HFFc6 (cell line): ENCODE measurements around the gene TANGO6. TPM values are rescaled to one million over a fixed set of nuclear protein-coding genes. Genes with fewer than 3 reads are reported as not detected.

Source experiments
- DNase-seq: peaks from one replicate; pipeline ENCODE4 v3.0.0-alpha.2; 2018
- H3K27ac Mint-ChIP-seq: 2 replicates; pipeline ENCODE4 v1.8.0; 2020; ENCODE audit warnings: mild to moderate bottlenecking, mixed read lengths
- H3K27me3 Mint-ChIP-seq: 2 replicates; pipeline ENCODE4 v1.8.0; 2021; ENCODE audit warnings: mild to moderate bottlenecking, moderate library complexity, mixed read lengths; ENCODE audit not compliant: insufficient read depth
- H3K36me3 Mint-ChIP-seq: 2 replicates; pipeline ENCODE4 v1.8.0; 2021; ENCODE audit warnings: low read depth, mixed read lengths
- H3K4me1 Mint-ChIP-seq: 2 replicates; pipeline ENCODE4 v1.8.0; 2020; ENCODE audit warnings: low read depth, mixed read lengths
- H3K4me3 Mint-ChIP-seq: 2 replicates; pipeline ENCODE4 v1.8.0; 2020; ENCODE audit warnings: mild to moderate bottlenecking, moderate library complexity, mixed read lengths
- H3K9me3 Mint-ChIP-seq: 2 replicates; pipeline ENCODE4 v1.8.0; 2020; ENCODE audit warnings: mild to moderate bottlenecking, mixed read lengths
- CTCF ChIP-seq: fragments of 200-600 bp; sonication (generic); IDR thresholded peaks from 2 replicates; pipeline ENCODE4 v1.5.0; 2021; ENCODE audit warnings: antibody characterized with exemption, mild to moderate bottlenecking
- total RNA-seq, 6 experiments: library from RNA; stranded (reverse); fragmentation: NEBNext Ultra II Directional; extraction: Animal tissue kit (Norgen Biotek cat#: 25700); gene quantifications; 2 replicates in 1 of 6; 3 replicates in 5 of 6; pipeline ENCODE4 v1.2.3, GENCODE V29; 2021

TANGO6 gene
- total RNA-seq, 6 experiments from 2014 or later: 14.7 to 22.1 (median 18.9) TPM

DNA sequence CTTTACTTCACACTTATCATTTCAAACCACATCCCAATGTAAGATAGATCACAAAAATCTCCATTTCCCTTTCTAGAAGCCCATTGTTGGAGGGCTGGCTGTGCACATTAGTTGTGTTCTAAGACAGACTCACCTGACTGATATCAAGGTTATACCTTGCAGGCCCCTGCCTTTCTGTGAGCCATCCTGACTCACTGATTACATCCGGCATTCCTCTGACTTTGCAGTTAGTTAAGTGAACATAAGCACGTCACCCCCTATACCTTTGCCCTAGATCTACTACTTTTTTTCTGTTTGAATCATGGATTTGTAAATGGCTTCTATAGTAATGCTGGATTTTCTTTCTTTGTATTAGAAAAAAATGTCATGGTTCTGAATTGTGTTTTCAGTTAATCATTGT is 78.3 kb downstream of the TANGO6 start:
- Mint-ChIP-seq H3K9me3 (no peaks in the 10 kb centered on the region), H3K4me1 (no peaks in the 10 kb centered on the region; the same call in 1 of the 2 replicates), H3K4me3 (no peak overlapping the region), H3K36me3 (peaks cover 6% of the 10 kb centered on the region; the same call in 1 of the 2 replicates), H3K27ac (no peak overlapping the region), H3K27me3 (no peaks in the 10 kb centered on the region; the same call in 1 of the 2 replicates)
- TF ChIP-seq CTCF: no peak
- no peak for DNase-seq

DNA sequence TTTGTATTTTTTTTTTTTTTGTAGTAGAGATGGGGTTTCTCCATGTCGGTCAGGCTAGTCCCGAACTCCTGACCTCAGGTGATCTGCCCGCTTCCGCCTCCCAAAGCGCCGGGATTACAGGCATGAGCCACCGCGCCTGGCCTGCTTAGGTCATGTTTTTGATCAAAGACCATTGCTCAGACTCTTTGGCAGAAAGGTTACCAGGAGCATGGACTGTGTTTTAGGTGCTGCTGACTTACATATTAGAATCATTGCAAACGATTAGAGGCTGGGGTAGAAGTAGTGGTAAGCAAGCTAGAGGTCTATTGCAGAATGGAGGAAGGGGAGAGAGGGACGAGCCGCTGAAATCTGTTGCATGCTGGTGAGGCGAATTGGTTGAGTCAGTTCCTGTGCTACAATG is 79.8 kb downstream of the TANGO6 start:
- Mint-ChIP-seq H3K9me3 (no peaks in the 10 kb centered on the region), H3K36me3 (peaks cover 16% of the 10 kb centered on the region), H3K4me1 (no peaks in the 10 kb centered on the region; the same call in 1 of the 2 replicates), H3K27ac (no peak overlapping the region), H3K27me3 (no peaks in the 10 kb centered on the region; the same call in 1 of the 2 replicates), H3K4me3 (no peak overlapping the region)
- no peak for TF ChIP-seq CTCF
- no peak for DNase-seq

GRCh38 chr16:68927018-68927417 is 83.7 kb downstream of the TANGO6 start:
- no peak for DNase-seq
- H3K27me3 Mint-ChIP-seq: no peaks in the 10 kb centered on the region; the same call in 1 of the 2 replicates
- H3K9me3 Mint-ChIP-seq: no peaks in the 10 kb centered on the region
- H3K27ac Mint-ChIP-seq: no peak overlapping the region
- TF ChIP-seq CTCF: no peak
- no peak overlapping the region for H3K4me3 Mint-ChIP-seq
- peaks cover 6% of the 10 kb centered on the region; the same call in 1 of the 2 replicates for H3K4me1 Mint-ChIP-seq
- peaks cover 27% of the 10 kb centered on the region for H3K36me3 Mint-ChIP-seq

DNA sequence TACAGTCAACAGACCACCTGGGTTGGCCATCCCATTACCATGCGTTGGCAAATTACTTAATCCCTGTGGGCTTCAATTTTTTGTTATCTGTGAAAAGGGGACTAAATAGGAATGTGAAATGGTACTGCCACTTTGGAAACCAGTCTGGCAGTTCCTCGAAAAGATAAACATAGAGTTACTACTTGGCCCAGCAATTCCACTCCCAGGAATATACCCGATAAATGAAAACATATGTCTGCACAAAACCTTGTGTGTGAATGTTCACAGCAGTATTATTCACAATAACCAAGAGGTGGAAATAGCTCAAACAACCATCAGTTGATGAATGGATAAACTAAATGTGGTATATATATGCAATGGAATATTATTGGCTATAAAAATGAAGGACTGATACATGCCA is 87.9 kb downstream of the TANGO6 start:
- Mint-ChIP-seq H3K36me3 (peaks cover 42% of the 10 kb centered on the region), H3K27ac (no peak overlapping the region), H3K4me3 (no peak overlapping the region), H3K4me1 (0 out of 2 replicates have a peak, but pooled peaks cover 6% of the 10 kb centered on the region), H3K27me3 (no peaks in the 10 kb centered on the region), H3K9me3 (no peaks in the 10 kb centered on the region)
- no peak for TF ChIP-seq CTCF
- DNase-seq: no peak

- H3K4me1 Mint-ChIP-seq: peaks cover 20% of the 10 kb centered on the region
- no peak for TF ChIP-seq CTCF
- H3K27ac Mint-ChIP-seq: no peak overlapping the region
- H3K36me3 Mint-ChIP-seq: peaks cover 30% of the 10 kb centered on the region
- H3K9me3 Mint-ChIP-seq: no peaks in the 10 kb centered on the region
- no peak overlapping the region for H3K4me3 Mint-ChIP-seq
- no peak for DNase-seq
- no peaks in the 10 kb centered on the region for H3K27me3 Mint-ChIP-seq
Measured at GRCh38 chr16:68934402-68934801, 91.1 kb downstream of the TANGO6 start.

- no peak overlapping the region for H3K4me3 Mint-ChIP-seq
- no peak for TF ChIP-seq CTCF
- peaks cover 29% of the 10 kb centered on the region for H3K36me3 Mint-ChIP-seq
- H3K27ac Mint-ChIP-seq: no peak overlapping the region
- no peaks in the 10 kb centered on the region for H3K9me3 Mint-ChIP-seq
- no peaks in the 10 kb centered on the region for H3K27me3 Mint-ChIP-seq
- H3K4me1 Mint-ChIP-seq: peaks cover 19% of the 10 kb centered on the region
- no peak for DNase-seq
Measured at GRCh38 chr16:68935008-68935407, 91.7 kb downstream of the TANGO6 start.
